Measurements from ENCODE around the gene LARGE1. TPM values are rescaled to one million over a fixed set of nuclear protein-coding genes. Genes with fewer than 3 reads are reported as not detected.

LARGE1 gene
- total and polyA plus RNA-seq, 2 of the 4 experiments (the other 2 are of a cell fraction), result 6.2 to 12.4 TPM

DNA sequence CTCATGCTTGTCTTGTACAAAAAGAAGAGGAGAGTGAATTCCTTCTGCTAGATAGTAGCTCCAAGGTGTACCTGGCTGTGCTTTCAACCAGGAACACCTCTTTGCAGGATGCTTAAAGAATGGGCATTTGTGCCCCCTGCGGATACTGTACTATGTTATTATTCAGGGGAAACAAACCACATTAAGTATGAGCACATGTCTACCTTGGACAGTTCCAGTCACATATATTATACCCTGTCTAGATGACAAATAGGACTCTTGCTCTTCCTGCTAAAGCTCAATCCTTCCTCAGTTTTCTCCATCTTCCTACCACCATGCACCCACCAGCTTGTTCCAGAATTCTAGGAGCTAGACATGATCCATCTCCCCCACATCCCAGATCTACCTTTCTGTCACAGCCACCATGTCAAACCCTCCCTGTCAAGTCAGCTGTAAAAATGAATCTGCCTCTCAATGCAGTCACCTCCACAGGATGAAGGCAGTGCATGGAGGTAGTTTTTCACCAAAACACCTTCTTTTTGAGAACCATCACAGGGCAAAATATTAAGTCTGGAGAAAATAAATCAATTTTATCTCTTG, 337.4 kb downstream of the LARGE1 start:
- WGBS, 2 experiments (ENCODE audit: extremely low coverage in 2 of 2, insufficient read length in 1 of 2), result no CpG with 5 or more reads among the region's 1 CpG
- Histone ChIP-seq H2AK5ac (ENCODE audit: low read depth, low read length) (no peak overlapping the region), H3K27me3 (ENCODE audit: control insufficient read depth, insufficient read depth, low read length) (no peaks in the 10 kb centered on the region), H3K9ac (ENCODE audit: low read depth, low read length) (no peak overlapping the region), H4K91ac (ENCODE audit: insufficient read depth, low read depth, low read length) (no peak overlapping the region), H2BK15ac (ENCODE audit: low read depth, low read length) (no peak overlapping the region), H3K14ac (replicated peaks; ENCODE audit: low read depth, low read length) (no peak overlapping the region), H3K9me3 (ENCODE audit: control insufficient read depth, insufficient read depth, low read length) (no peaks in the 10 kb centered on the region), H4K8ac (ENCODE audit: low read depth in 2 of 2, low read length in 2 of 2) (no peak overlapping the region), H3K9me1 (ENCODE audit: insufficient read depth, low read length) (no peaks in the 10 kb centered on the region), H2BK20ac (ENCODE audit: low read depth, low read length) (no peak overlapping the region), H3K4ac (ENCODE audit: low read depth, low read length) (no peak overlapping the region), H2AK9ac (replicated peaks; ENCODE audit: low read depth, low read length, poor library complexity) (no peak overlapping the region), H4K5ac (ENCODE audit: low read depth, low read length) (no peak overlapping the region), H3K79me1 (ENCODE audit: low read depth in 1 of 2, low read length in 2 of 2) (no peaks in the 10 kb centered on the region), H2BK5ac (ENCODE audit: low read depth, low read length, poor library complexity, severe bottlenecking) (no peak overlapping the region), H3K18ac (ENCODE audit: low read depth, low read length) (no peak overlapping the region), H3K4me2 (ENCODE audit: low read depth, low read length) (no peak overlapping the region), H3K27ac (ENCODE audit: insufficient read depth, low read length) (no peak overlapping the region), H4K20me1 (ENCODE audit: insufficient read depth, low read length) (no peaks in the 10 kb centered on the region), H2AFZ (replicated peaks; ENCODE audit: low read length, poor library complexity) (no peak overlapping the region), H3K4me1 (ENCODE audit: control insufficient read depth, insufficient read depth, low read length) (no peaks in the 10 kb centered on the region), H3K23ac (ENCODE audit: low read depth, low read length) (no peak overlapping the region), H2BK120ac (ENCODE audit: low read depth, low read length) (no peak overlapping the region), H3K36me3 (ENCODE audit: control insufficient read depth, insufficient read depth, low read length) (no peaks in the 10 kb centered on the region), H3K4me3 (ENCODE audit: insufficient read depth, low read depth, low read length) (no peak overlapping the region), H3K56ac (ENCODE audit: extremely low read depth, insufficient read depth, low read length) (no peak overlapping the region)
- BruUV-seq (replicated peaks), result no TSS peak
- ChIA-PET CTCF (interaction anchor here (0.6 kb wide), 2 partner anchors 336 to 469 kb away, joined by 3 to 5 read pairs; no protein-coding TSS in a partner anchor), POLR2A (ENCODE audit: unreplicated experiment) (no interaction called here)
- in situ Hi-C loops (cut with MboI; ENCODE audit: low sequenced_read_pairs) (no loop called here), intact Hi-C loops (cut with micrococcal nuclease) (no loop called here), dilution Hi-C loops (cut with HindIII; ENCODE audit: low sequenced_read_pairs, unreplicated experiment) (no loop called here)
- TF ChIP-seq MAFK (IDR thresholded peaks at IDR 0.05; ENCODE audit: low read depth, low read length) (no peak), CHD1 (IDR thresholded peaks at IDR 0.05; ENCODE audit: low read depth, low read length) (no peak), POLR2A (IDR thresholded peaks at IDR 0.05; ENCODE audit: low read depth, low read length) (no peak), CEBPB (IDR thresholded peaks at IDR 0.05; ENCODE audit: low read depth, low read length) (no peak)
- TF ChIP-seq, protein P1, sequence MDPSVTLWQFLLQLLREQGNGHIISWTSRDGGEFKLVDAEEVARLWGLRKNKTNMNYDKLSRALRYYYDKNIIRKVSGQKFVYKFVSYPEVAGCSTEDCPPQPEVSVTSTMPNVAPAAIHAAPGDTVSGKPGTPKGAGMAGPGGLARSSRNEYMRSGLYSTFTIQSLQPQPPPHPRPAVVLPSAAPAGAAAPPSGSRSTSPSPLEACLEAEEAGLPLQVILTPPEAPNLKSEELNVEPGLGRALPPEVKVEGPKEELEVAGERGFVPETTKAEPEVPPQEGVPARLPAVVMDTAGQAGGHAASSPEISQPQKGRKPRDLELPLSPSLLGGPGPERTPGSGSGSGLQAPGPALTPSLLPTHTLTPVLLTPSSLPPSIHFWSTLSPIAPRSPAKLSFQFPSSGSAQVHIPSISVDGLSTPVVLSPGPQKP (IDR thresholded peaks at IDR 0.05; ENCODE audit: borderline replicate concordance, low read depth, low read length), result no peak
- DNase-seq, result no peak
- no peak for ATAC-seq (ENCODE audit: low read depth)

Data from IMR-90 (cell line).